ENCODE results near the gene TNC. TPM values are rescaled to one million over a fixed set of nuclear protein-coding genes. Genes with fewer than 3 reads are reported as not detected.

The TNC gene
- total RNA-seq, 3 donors from 2014 or later (not counting 1 experiment from before 2014, with no cell fraction given) = not detected

GRCh38 chr9:114989600-114990410 lies 128.2 kb downstream of the TNC start:
- ATAC-seq = peak in 1 of 3 donors; percentile 30
- Mint-ChIP-seq H3K36me3 (no peaks in the 10 kb centered on the region), H3K9me3 (no peaks in the 10 kb centered on the region), H3K4me3 (no peak overlapping the region), H3K4me1 (no peaks in the 10 kb centered on the region), H3K27me3 (ENCODE audit: low read depth in 2 of 2) (peaks cover 0 to 6% of the 10 kb centered on the region in 2 donors), H3K27ac (no peak overlapping the region)
- Histone ChIP-seq H3K36me3 (ENCODE audit: control insufficient read depth, insufficient read depth, low read length) (no peaks in the 10 kb centered on the region), H3K27ac (ENCODE audit: low read length) (no peak overlapping the region), H3K9me3 (ENCODE audit: control insufficient read depth, insufficient read depth, low read length) (no peaks in the 10 kb centered on the region), H3K4me1 (ENCODE audit: control insufficient read depth, insufficient read depth, low read length) (peaks cover 7% of the 10 kb centered on the region), H3K27me3 (ENCODE audit: control insufficient read depth, insufficient read depth, low read length) (no peaks in the 10 kb centered on the region), H3K4me3 (ENCODE audit: low read length) (no peak overlapping the region)
- intact Hi-C loops (cut with micrococcal nuclease) = no loop called here
- DNase-seq = peak in 1 of 2 donors; percentile 64
- TF ChIP-seq, protein P1, sequence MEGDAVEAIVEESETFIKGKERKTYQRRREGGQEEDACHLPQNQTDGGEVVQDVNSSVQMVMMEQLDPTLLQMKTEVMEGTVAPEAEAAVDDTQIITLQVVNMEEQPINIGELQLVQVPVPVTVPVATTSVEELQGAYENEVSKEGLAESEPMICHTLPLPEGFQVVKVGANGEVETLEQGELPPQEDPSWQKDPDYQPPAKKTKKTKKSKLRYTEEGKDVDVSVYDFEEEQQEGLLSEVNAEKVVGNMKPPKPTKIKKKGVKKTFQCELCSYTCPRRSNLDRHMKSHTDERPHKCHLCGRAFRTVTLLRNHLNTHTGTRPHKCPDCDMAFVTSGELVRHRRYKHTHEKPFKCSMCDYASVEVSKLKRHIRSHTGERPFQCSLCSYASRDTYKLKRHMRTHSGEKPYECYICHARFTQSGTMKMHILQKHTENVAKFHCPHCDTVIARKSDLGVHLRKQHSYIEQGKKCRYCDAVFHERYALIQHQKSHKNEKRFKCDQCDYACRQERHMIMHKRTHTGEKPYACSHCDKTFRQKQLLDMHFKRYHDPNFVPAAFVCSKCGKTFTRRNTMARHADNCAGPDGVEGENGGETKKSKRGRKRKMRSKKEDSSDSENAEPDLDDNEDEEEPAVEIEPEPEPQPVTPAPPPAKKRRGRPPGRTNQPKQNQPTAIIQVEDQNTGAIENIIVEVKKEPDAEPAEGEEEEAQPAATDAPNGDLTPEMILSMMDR (IDR thresholded peaks at IDR 0.05) = no peak
- 25% methylated on average over 4 of the region's 4 CpGs for WGBS (ENCODE audit: insufficient coverage)

GRCh38 chr9:114988962-114989599 lies 128.9 kb downstream of the TNC start:
- 75% methylated on average over 8 of the region's 8 CpGs for WGBS (ENCODE audit: insufficient coverage)
- Mint-ChIP-seq H3K27me3 (ENCODE audit: low read depth in 2 of 2) (peaks cover 0 to 6% of the 10 kb centered on the region in 2 donors), H3K27ac (no peak overlapping the region), H3K36me3 (no peaks in the 10 kb centered on the region), H3K9me3 (no peaks in the 10 kb centered on the region), H3K4me3 (no peak overlapping the region), H3K4me1 (no peaks in the 10 kb centered on the region)
- DNase-seq (peak in 1 of 2 donors; percentile 14), ATAC-seq (peak in 1 of 3 donors; percentile 35)
- Histone ChIP-seq H3K27ac (ENCODE audit: low read length) (no peak overlapping the region), H3K27me3 (ENCODE audit: control insufficient read depth, insufficient read depth, low read length) (no peaks in the 10 kb centered on the region), H3K4me1 (ENCODE audit: control insufficient read depth, insufficient read depth, low read length) (peaks cover 7% of the 10 kb centered on the region), H3K36me3 (ENCODE audit: control insufficient read depth, insufficient read depth, low read length) (no peaks in the 10 kb centered on the region), H3K9me3 (ENCODE audit: control insufficient read depth, insufficient read depth, low read length) (no peaks in the 10 kb centered on the region), H3K4me3 (ENCODE audit: low read length) (no peak overlapping the region)
- intact Hi-C loops (cut with micrococcal nuclease) = no loop called here
- TF ChIP-seq, protein P1 (IDR thresholded peaks at IDR 0.05) = no peak

DNA sequence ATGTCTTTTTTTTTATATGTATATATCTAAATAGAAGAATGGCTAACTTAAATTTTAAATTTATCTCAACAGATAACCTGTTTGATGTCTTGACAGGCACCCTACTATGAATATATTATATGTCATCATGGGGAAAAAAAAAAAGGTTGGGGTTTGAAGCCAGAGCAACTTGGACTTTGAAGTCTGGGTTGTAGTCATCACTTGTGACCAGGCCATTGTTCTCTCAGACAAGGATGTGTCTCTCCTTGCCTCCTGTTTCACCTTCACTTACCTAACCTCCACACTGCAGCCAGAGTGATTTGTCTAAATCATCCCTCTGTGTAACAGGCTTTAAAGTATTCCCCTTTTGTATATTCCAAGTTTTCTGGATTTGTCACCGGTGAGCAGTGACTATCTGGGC lies 130.8 kb downstream of the TNC start:
- TF ChIP-seq, protein P1 (IDR thresholded peaks at IDR 0.05) = no peak
- ATAC-seq (no peak), DNase-seq (no peak)
- no peak overlapping the region for H3K27ac ChIP-seq (ENCODE audit: low read length)
- no peak overlapping the region for H3K4me3 ChIP-seq (ENCODE audit: low read length)
- Mint-ChIP-seq H3K36me3 (no peaks in the 10 kb centered on the region), H3K9me3 (no peaks in the 10 kb centered on the region), H3K27me3 (ENCODE audit: low read depth in 2 of 2) (peaks cover 0 to 6% of the 10 kb centered on the region in 2 donors), H3K4me1 (no peaks in the 10 kb centered on the region), H3K4me3 (no peak overlapping the region), H3K27ac (no peak overlapping the region)
- H3K27me3 ChIP-seq (ENCODE audit: control insufficient read depth, insufficient read depth, low read length) = no peaks in the 10 kb centered on the region
- H3K9me3 ChIP-seq (ENCODE audit: control insufficient read depth, insufficient read depth, low read length) = no peaks in the 10 kb centered on the region
- H3K4me1 ChIP-seq (ENCODE audit: control insufficient read depth, insufficient read depth, low read length) = peaks cover 7% of the 10 kb centered on the region
- intact Hi-C loops (cut with micrococcal nuclease) = no loop called here
- H3K36me3 ChIP-seq (ENCODE audit: control insufficient read depth, insufficient read depth, low read length) = no peaks in the 10 kb centered on the region
- WGBS (ENCODE audit: insufficient coverage) = 93% methylated on average over 1 of the region's 1 CpG
